ENCODE results near the gene ZNF518B. TPM values are rescaled to one million over a fixed set of nuclear protein-coding genes. Genes with fewer than 3 reads are reported as not detected.
"Not testable (repeated sequence)": the region's sequence is repeated elsewhere in the genome, so short reads cannot be mapped to it uniquely, and the experiment has no call there.

Gene ZNF518B
- polyA plus RNA-seq, 6 donors from 2014 or later, result 13.0 to 31.9 (median 19.0) TPM

GRCh38 chr4:10454726-10455125, 2.5 kb downstream of the ZNF518B start:
- peak overlapping the region in 3 of 8 donors; percentile 25 to 90 (median 31) for H3K4me3 Mint-ChIP-seq
- H3K36me3 Mint-ChIP-seq, result peaks cover 26 to 34% of the 10 kb centered on the region in 2 donors
- no peak for ATAC-seq (ENCODE audit: low read depth in 2 of 2)
- no peak for DNase-seq
- no peak overlapping the region for H3K27ac Mint-ChIP-seq
- peaks cover 0 to 4% (median 3%) of the 10 kb centered on the region in 7 donors for H3K9me3 Mint-ChIP-seq
- peaks cover 8 to 12% (median 10%) of the 10 kb centered on the region in 3 donors for H3K27me3 Mint-ChIP-seq
- H3K4me1 Mint-ChIP-seq, result peaks cover 20 to 38% (median 34%) of the 10 kb centered on the region in 3 donors

DNA sequence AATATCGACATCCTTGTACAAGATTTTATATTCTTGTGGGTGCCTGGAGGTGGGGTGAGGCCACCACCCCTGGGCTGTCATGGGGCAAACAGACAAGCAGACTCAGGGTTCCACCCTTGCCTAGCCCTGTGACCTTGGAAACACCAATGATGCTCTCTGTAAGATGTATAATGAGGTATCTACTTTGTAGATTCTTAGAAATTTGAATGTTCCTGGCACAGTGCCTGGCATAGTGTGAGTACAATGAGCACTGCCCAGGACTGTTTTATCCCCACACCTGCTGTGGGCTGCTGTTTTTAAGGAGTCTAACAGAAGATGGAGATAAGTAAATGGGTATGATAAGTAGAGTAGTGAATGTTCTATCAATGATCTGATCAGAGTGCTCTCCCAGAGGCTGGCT, 3.1 kb downstream of the ZNF518B start:
- H3K27ac Mint-ChIP-seq, result no peak overlapping the region
- H3K4me1 Mint-ChIP-seq, result peaks cover 24 to 42% (median 40%) of the 10 kb centered on the region in 3 donors
- peak overlapping the region in 3 of 8 donors; percentile 25 to 90 (median 37) for H3K4me3 Mint-ChIP-seq
- H3K36me3 Mint-ChIP-seq, result peaks cover 31 to 40% of the 10 kb centered on the region in 2 donors
- peaks cover 2 to 6% (median 4%) of the 10 kb centered on the region in 7 donors for H3K9me3 Mint-ChIP-seq
- DNase-seq, result no peak
- H3K27me3 Mint-ChIP-seq, result peaks cover 5 to 8% (median 6%) of the 10 kb centered on the region in 3 donors
- ATAC-seq (ENCODE audit: low read depth in 2 of 2), result no peak

- H3K4me3 Mint-ChIP-seq, result no peak overlapping the region
- H3K4me1 Mint-ChIP-seq, result peaks cover 10 to 28% (median 20%) of the 10 kb centered on the region in 3 donors
- ATAC-seq (ENCODE audit: low read depth in 2 of 2), result no peak
- H3K36me3 Mint-ChIP-seq, result peaks cover 67 to 77% of the 10 kb centered on the region in 2 donors
- DNase-seq, result no peak
- H3K27me3 Mint-ChIP-seq, result no peaks in the 10 kb centered on the region
- peaks cover 6 to 34% (median 21%) of the 10 kb centered on the region in 7 donors for H3K9me3 Mint-ChIP-seq
- H3K27ac Mint-ChIP-seq, result no peak overlapping the region
Observed at GRCh38 chr4:10448991-10449390, 8.2 kb downstream of the ZNF518B start.

- no peak overlapping the region for H3K4me3 Mint-ChIP-seq
- H3K27me3 Mint-ChIP-seq, result no peaks in the 10 kb centered on the region
- H3K4me1 Mint-ChIP-seq, result peaks cover 5 to 16% (median 10%) of the 10 kb centered on the region in 3 donors
- peak overlapping the region in 1 of 6 donors; percentile 73 for H3K27ac Mint-ChIP-seq
- H3K9me3 Mint-ChIP-seq, result peaks cover 12 to 39% (median 32%) of the 10 kb centered on the region in 7 donors
- no peak for ATAC-seq (ENCODE audit: low read depth in 2 of 2)
- no peak for DNase-seq
- H3K36me3 Mint-ChIP-seq, result peaks cover 60% of the 10 kb centered on the region in 2 donors
Observed at GRCh38 chr4:10442976-10443375, 14.2 kb downstream of the ZNF518B start.

DNA sequence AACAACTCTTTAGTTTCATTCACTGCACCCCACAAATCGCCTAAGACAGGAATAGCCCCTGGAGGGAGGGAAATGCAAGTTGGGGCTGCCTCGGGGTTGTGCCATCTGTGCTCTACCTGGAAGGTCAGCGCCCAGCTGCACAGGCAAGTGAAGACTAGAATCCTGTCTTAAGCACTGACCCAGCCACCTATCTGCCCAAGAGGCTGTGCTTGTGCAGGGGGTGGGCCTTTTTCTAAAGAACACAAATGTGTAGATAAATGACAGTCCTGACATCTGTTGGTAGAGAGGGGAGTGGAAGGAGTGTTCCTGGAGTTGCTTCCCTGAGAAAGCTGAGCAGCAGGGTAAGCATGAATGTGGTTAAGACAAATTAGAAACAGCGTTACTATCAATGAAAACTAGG, 15.7 kb downstream of the ZNF518B start:
- Mint-ChIP-seq H3K27ac (no peak overlapping the region), H3K4me3 (no peak overlapping the region), H3K27me3 (no peaks in the 10 kb centered on the region), H3K4me1 (peaks cover 0 to 8% (median 4%) of the 10 kb centered on the region in 3 donors), H3K9me3 (peaks cover 6 to 34% (median 25%) of the 10 kb centered on the region in 7 donors), H3K36me3 (peaks cover 46 to 49% of the 10 kb centered on the region in 2 donors)
- DNase-seq, result no peak
- ATAC-seq (ENCODE audit: low read depth in 2 of 2), result no peak

DNA sequence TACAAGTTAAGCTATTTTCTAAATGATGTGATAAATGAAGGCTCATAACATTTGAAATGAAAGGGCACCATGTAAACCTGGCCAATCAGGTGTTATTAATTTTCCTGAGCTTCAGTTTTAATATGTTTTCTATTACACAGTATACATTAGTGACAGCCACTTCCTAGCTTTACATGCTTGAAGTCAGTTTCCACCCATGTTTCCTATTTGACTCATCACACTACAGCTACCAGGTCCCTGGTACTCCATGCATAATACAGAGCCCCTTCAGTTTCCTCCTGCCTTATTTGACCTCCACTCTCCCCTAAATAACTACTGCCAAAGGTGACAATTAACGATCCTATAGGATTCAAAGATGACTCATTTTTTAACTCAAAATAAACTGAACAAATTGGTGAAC, 18.3 kb downstream of the ZNF518B start:
- no peak overlapping the region for H3K4me3 Mint-ChIP-seq
- DNase-seq, result no peak
- no peaks in the 10 kb centered on the region for H3K27me3 Mint-ChIP-seq
- peaks cover 0 to 8% (median 4%) of the 10 kb centered on the region in 3 donors for H3K4me1 Mint-ChIP-seq
- H3K27ac Mint-ChIP-seq, result no peak overlapping the region
- ATAC-seq (ENCODE audit: low read depth in 2 of 2), result no peak
- H3K36me3 Mint-ChIP-seq, result peaks cover 20 to 24% of the 10 kb centered on the region in 2 donors
- H3K9me3 Mint-ChIP-seq, result peaks cover 6 to 22% (median 17%) of the 10 kb centered on the region in 7 donors

DNA sequence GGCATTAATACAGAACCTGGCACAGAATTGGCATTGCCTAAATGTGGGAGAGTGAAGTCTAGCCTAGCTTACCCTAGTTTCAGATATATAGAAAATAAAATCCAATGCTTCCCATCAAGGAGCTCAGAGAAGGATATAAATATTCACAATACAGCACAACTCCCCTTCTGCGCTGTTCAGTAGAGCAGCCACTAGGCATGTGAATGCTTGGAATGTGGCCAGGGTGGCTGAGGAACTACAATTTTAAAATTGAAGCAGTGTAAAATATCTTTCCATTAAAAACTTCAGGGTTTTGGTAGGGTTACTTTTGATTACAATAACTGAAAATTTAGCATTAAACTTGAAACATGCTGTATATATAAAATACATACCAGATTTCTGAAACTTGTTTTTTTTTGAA, 19.5 kb downstream of the ZNF518B start:
- Mint-ChIP-seq H3K4me1 (peaks cover 0 to 8% (median 4%) of the 10 kb centered on the region in 3 donors), H3K27me3 (no peaks in the 10 kb centered on the region), H3K27ac (no peak overlapping the region), H3K4me3 (no peak overlapping the region), H3K36me3 (peaks cover 9 to 16% of the 10 kb centered on the region in 2 donors), H3K9me3 (peaks cover 0 to 13% (median 7%) of the 10 kb centered on the region in 7 donors)
- ATAC-seq (ENCODE audit: low read depth in 2 of 2) (no peak), DNase-seq (no peak)

DNA sequence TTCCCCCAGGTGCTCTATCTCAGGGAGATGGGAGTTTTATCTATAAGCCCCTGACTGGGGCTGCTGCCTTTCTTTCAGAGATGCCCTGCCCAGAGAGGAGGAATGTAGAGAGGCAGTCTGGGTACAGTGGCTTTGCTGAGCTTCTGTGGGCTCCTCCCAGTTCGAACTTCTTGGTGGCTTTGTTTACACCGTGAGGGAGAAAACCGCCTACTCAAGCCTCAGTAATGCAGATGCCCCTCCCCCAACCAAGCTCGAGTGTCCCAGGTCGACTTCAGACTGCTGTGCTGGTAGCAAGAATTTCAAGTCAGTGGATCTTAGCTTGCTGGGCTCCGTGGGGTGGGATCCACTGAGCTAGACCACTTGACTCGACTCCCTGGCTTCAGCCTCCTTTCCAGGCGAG, 29.5 kb downstream of the ZNF518B start:
- not testable (repeated sequence) for ATAC-seq (ENCODE audit: low read depth in 2 of 2); DNase-seq; H3K27me3 Mint-ChIP-seq; H3K4me3 Mint-ChIP-seq; H3K27ac Mint-ChIP-seq
- Mint-ChIP-seq H3K4me1 (peaks cover 11 to 13% (median 13%) of the 10 kb centered on the region in 3 donors), H3K36me3 (peaks cover 11 to 22% of the 10 kb centered on the region in 2 donors), H3K9me3 (peaks cover 0 to 42% (median 20%) of the 10 kb centered on the region in 7 donors)

DNA sequence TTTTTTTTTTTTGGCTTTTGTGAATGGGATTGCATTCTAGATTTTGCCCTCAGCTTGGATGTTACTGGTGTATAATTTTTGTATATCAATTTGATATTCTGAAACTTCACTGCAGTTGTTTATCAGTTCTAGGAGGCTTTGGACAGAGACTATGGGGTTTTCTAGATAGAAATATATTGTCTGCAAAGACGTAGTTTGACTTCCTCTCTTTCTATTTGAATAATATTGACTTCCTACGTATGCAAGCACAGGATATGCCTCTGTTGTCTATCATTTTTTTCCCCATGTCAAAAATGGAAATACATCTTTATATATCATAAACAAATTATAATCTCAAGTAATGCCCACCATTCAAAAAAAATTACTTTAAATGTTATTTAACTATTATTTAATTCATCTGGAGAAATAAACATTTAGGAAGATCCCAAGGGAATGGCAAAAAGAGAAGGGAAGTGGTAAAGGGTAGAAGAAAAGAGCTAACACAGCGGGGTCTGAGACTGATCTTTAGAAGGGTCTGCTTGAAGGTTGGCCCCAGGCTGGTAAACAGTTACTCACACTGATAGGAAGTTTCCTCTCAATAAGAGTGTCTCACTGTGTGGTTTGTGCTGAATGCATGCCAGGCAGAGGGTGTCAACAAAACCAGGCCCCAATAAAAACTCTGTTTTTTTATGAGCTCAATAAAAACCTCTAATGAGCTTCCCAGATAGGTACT, 35.7 kb downstream of the ZNF518B start:
- Mint-ChIP-seq H3K9me3 (peaks cover 0 to 31% (median 21%) of the 10 kb centered on the region in 7 donors), H3K4me3 (peak overlapping the region in 2 of 8 donors; percentile 17 to 85), H3K36me3 (peaks cover 15 to 18% of the 10 kb centered on the region in 2 donors), H3K27ac (peak overlapping the region; percentile 9 to 98 (median 88)), H3K4me1 (peaks cover 25 to 39% (median 34%) of the 10 kb centered on the region in 3 donors), H3K27me3 (no peaks in the 10 kb centered on the region)
- ATAC-seq (ENCODE audit: low read depth in 2 of 2), result peak; percentile 96 to 97
- peak; percentile 20 for DNase-seq

GRCh38 chr4:10417740-10418139, 39.5 kb downstream of the ZNF518B start:
- Mint-ChIP-seq H3K4me1 (peaks cover 29 to 53% (median 47%) of the 10 kb centered on the region in 3 donors), H3K27me3 (no peaks in the 10 kb centered on the region), H3K27ac (no peak overlapping the region), H3K36me3 (peaks cover 0 to 9% of the 10 kb centered on the region in 2 donors), H3K9me3 (peaks cover 0 to 7% (median 6%) of the 10 kb centered on the region in 7 donors), H3K4me3 (no peak overlapping the region)
- ATAC-seq (ENCODE audit: low read depth in 2 of 2), result no peak
- no peak for DNase-seq

- peak overlapping the region in 2 of 8 donors; percentile 2 to 63 for H3K4me3 Mint-ChIP-seq
- no peak for ATAC-seq (ENCODE audit: low read depth in 2 of 2)
- peaks cover 0 to 7% (median 5%) of the 10 kb centered on the region in 7 donors for H3K9me3 Mint-ChIP-seq
- no peak for DNase-seq
- H3K4me1 Mint-ChIP-seq, result peaks cover 31 to 57% (median 45%) of the 10 kb centered on the region in 3 donors
- peaks cover 0 to 9% of the 10 kb centered on the region in 2 donors for H3K36me3 Mint-ChIP-seq
- H3K27me3 Mint-ChIP-seq, result no peaks in the 10 kb centered on the region
- H3K27ac Mint-ChIP-seq, result peak overlapping the region in 4 of 6 donors; percentile 27 to 87 (median 73)
Observed at GRCh38 chr4:10416441-10416840, 40.8 kb downstream of the ZNF518B start.

DNA sequence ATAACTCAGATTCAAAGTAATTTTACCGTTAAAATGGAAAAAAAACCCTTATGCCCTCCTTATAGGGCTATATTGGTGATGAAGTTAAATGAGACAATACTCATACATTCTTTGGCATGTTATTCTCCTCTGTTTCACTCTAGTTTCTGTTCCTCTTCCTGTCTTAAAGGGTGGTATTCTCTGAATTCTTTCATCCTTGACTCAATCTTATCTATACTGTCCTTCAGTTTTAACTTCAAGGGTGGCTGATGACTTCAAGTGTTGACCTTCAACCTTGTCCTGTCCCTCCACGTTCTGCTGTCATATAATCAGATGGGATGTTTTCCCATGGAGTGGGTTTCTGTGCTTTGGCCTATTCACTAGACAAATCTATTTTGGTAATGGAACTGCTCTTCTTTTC, 44.0 kb downstream of the ZNF518B start:
- Mint-ChIP-seq H3K27me3 (no peaks in the 10 kb centered on the region), H3K4me1 (peaks cover 27 to 49% (median 39%) of the 10 kb centered on the region in 3 donors), H3K4me3 (peak overlapping the region in 5 of 8 donors; percentile 32 to 78 (median 66)), H3K36me3 (no peaks in the 10 kb centered on the region), H3K27ac (peak overlapping the region in 4 of 6 donors; percentile 0 to 58 (median 10)), H3K9me3 (peaks cover 0 to 5% (median 0%) of the 10 kb centered on the region in 7 donors)
- ATAC-seq (ENCODE audit: low read depth in 2 of 2) (peak; percentile 97), DNase-seq (peak; percentile 46)

- Mint-ChIP-seq H3K9me3 (no peaks in the 10 kb centered on the region), H3K4me3 (no peak overlapping the region), H3K4me1 (no peaks in the 10 kb centered on the region), H3K27ac (no peak overlapping the region), H3K27me3 (peaks cover 0 to 11% (median 4%) of the 10 kb centered on the region in 3 donors), H3K36me3 (peaks cover 0 to 2% of the 10 kb centered on the region in 2 donors)
- no peak for DNase-seq
- ATAC-seq (ENCODE audit: low read depth in 2 of 2), result no peak
Observed at GRCh38 chr4:10405672-10406071, 51.6 kb downstream of the ZNF518B start.
